UCSD-AML1 (cell line): Measurements from ENCODE around the gene EMC1.
A peak's percentile ranks its signal among the peaks of the same experiment; 100 is the strongest.
"Not testable (repeated sequence)": the region's sequence is repeated elsewhere in the genome, so short reads cannot be mapped to it uniquely, and the experiment has no call there.

Experiments
- DNase-seq: peaks from one replicate; lab custom pipeline; 2025; ENCODE audit not compliant: unreplicated experiment; lab: John Stamatoyannopoulos, UW

EMC1 gene

GRCh38 chr1:19260211-19261138 is 9.2 kb upstream of the EMC1 start:
- DNase-seq, result no peak

- DNase-seq, result no peak
These were observed 7.0 kb upstream of the EMC1 start for GRCh38 chr1:19258353-19258752.

- DNase-seq, result no peak
These were observed 6.0 kb upstream of the EMC1 start for GRCh38 chr1:19257178-19257914.

- DNase-seq, result not testable (repeated sequence)
These were observed 5.0 kb upstream of the EMC1 start for GRCh38 chr1:19256301-19256700.

GRCh38 chr1:19255288-19255687 is 4.0 kb upstream of the EMC1 start:
- no peak for DNase-seq

- DNase-seq, result no peak
These were observed 3.1 kb upstream of the EMC1 start for GRCh38 chr1:19254416-19254815.

- DNase-seq, result no peak
These were observed 557 bp downstream of the EMC1 start for GRCh38 chr1:19250629-19251304.

- peak; percentile 44 for DNase-seq
These were observed 10.4 kb downstream of the EMC1 start for GRCh38 chr1:19240673-19241538.

GRCh38 chr1:19239876-19240275 is 11.4 kb downstream of the EMC1 start:
- no peak for DNase-seq

GRCh38 chr1:19234224-19234623 is 17.1 kb downstream of the EMC1 start:
- no peak for DNase-seq

GRCh38 chr1:19232524-19232846 is 18.8 kb downstream of the EMC1 start:
- no peak for DNase-seq

GRCh38 chr1:19231736-19232523 is 19.4 kb downstream of the EMC1 start:
- not testable (repeated sequence) for DNase-seq

GRCh38 chr1:19229828-19230325 is 21.4 kb downstream of the EMC1 start:
- DNase-seq, result no peak

GRCh38 chr1:19229229-19229628 is 22.1 kb downstream of the EMC1 start:
- DNase-seq, result no peak

- DNase-seq, result no peak
These were observed 28.1 kb downstream of the EMC1 start for GRCh38 chr1:19222979-19223824.

GRCh38 chr1:19222573-19222972 is 28.8 kb downstream of the EMC1 start:
- DNase-seq, result no peak

GRCh38 chr1:19220991-19221390 is 30.3 kb downstream of the EMC1 start:
- DNase-seq, result no peak

- no peak for DNase-seq
These were observed 31.1 kb downstream of the EMC1 start for GRCh38 chr1:19220080-19220846.
